K562 (cell line): ENCODE measurements around the gene PDGFC. TPM values are rescaled to one million over a fixed set of nuclear protein-coding genes. Genes with fewer than 3 reads are reported as not detected.

Experiments used
- ATAC-seq: fragments of 200-7000 bp; cut with Tn5 transposase; 3 replicates; pipeline ENCODE4 v1.9.1; 2020; ENCODE audit warnings: moderate library complexity
- BruUV-seq: library from RNA; stranded (reverse); fragments of 400-500 nt; replicated peaks from 2 replicates; lab custom pipeline; 2021; lab: Mats Ljungman, UMichigan
- CTCF ChIA-PET: fragments of 300-600 bp; formaldehyde crosslinking; extraction: SDS; loops from one replicate; lab custom pipeline; 2021; ENCODE audit warnings: low intra/inter-chr PET ratio; lab: Yijun Ruan, JAX
- POLR2A ChIA-PET: fragments of 300-600, 350-650 bp; sonication (Branson Sonifier 250); formaldehyde crosslinking; extraction: SDS; loops from one replicate; lab custom pipeline; 2021; ENCODE audit warnings: antibody characterized with exemption, inconsistent platforms; lab: Yijun Ruan, JAX
- DNase-seq, 4 experiments: peaks; one replicate each; pipeline versions ENCODE4 v3.0.0 to v3.0.0-alpha.2; 2011 to 2018; ENCODE audit warnings: low spot score in 3 of 4, mixed read lengths in 3 of 4; ENCODE audit errors: extremely low read depth in 1 of 4
- FAIRE-seq: peaks from 2 replicates; lab custom pipeline; 2011; peaks lifted over from hg19 to GRCh38; lab: Jason Lieb, UNC
- H2AFZ ChIP-seq: 2 replicates; pipeline ENCODE4 v1.6.0; 2011; ENCODE audit warnings: low read depth, low read length, control low read depth, inconsistent platforms
- H3K27ac ChIP-seq: fragments of 200-600 bp; 3 replicates; pipeline ENCODE4 v1.8.0; 2011; ENCODE audit warnings: low read depth, mild to moderate bottlenecking, control low read depth, inconsistent platforms, low read length, moderate library complexity, mixed read lengths; ENCODE audit errors: extremely low read depth
- H3K27me3 ChIP-seq, 2 experiments: fragments of 300-600 bp in 1 of 2; 2 replicates in 1 of 2; 3 replicates in 1 of 2; pipeline versions ENCODE4 v1.6.0 to v1.8.0; 2011; ENCODE audit warnings: inconsistent platforms in 2 of 2, low read length in 2 of 2, mild to moderate bottlenecking in 1 of 2, mixed read lengths in 1 of 2, moderate library complexity in 1 of 2; ENCODE audit not compliant: control insufficient read depth in 2 of 2, insufficient read depth in 2 of 2
- H3K36me3 ChIP-seq: fragments of 300-600 bp; 3 replicates; pipeline ENCODE4 v1.8.0; 2011; ENCODE audit warnings: mild to moderate bottlenecking, low read length, inconsistent platforms; ENCODE audit not compliant: control insufficient read depth, insufficient read depth
- H3K4me1 ChIP-seq, 2 experiments: fragments of 200-600 bp in 1 of 2; replicated peaks in 1 of 2; 2 replicates in 1 of 2; 3 replicates in 1 of 2; pipeline versions ENCODE4 v1.5.1 to v1.8.0; 2011; ENCODE audit warnings: inconsistent platforms in 2 of 2, low read length in 2 of 2, mild to moderate bottlenecking in 1 of 2, mixed read lengths in 1 of 2, moderate library complexity in 1 of 2; ENCODE audit not compliant: control insufficient read depth in 2 of 2, insufficient read depth in 2 of 2
- H3K4me2 ChIP-seq: 2 replicates; pipeline ENCODE4 v1.6.1; 2011; ENCODE audit warnings: low read length, control low read depth, inconsistent platforms, mixed read lengths; ENCODE audit not compliant: insufficient read depth
- H3K4me3 ChIP-seq: fragments of 200-600 bp; sonication (generic), shearing (Covaris generic); 2 replicates; pipeline ENCODE4 v1.5.1; 2016; ENCODE audit warnings: control low read depth, inconsistent platforms
- H3K79me2 ChIP-seq: fragments of 200-600 bp; 3 replicates; pipeline ENCODE4 v1.8.0; 2011; ENCODE audit warnings: low read length, inconsistent platforms; ENCODE audit not compliant: control insufficient read depth, insufficient read depth
- H3K9ac ChIP-seq, 2 experiments: 2 replicates each; pipeline versions ENCODE4 v1.6.0 to v1.6.1; 2011; ENCODE audit warnings: low read depth in 2 of 2, low read length in 2 of 2, control low read depth in 1 of 2, inconsistent platforms in 1 of 2, mild to moderate bottlenecking in 1 of 2, mixed read lengths in 1 of 2; ENCODE audit not compliant: insufficient read depth in 1 of 2
- H3K9me1 ChIP-seq: one replicate; pipeline ENCODE4 v1.6.0; 2011; ENCODE audit warnings: inconsistent platforms, mild to moderate bottlenecking, low read length, moderate library complexity; ENCODE audit not compliant: control insufficient read depth, insufficient read depth
- H3K9me3 ChIP-seq: replicated peaks from 2 replicates; pipeline ENCODE4 v1.5.1; 2011; ENCODE audit warnings: low read depth, low read length, inconsistent platforms; ENCODE audit not compliant: control insufficient read depth, insufficient read depth
- H4K20me1 ChIP-seq: replicated peaks from 2 replicates; pipeline ENCODE4 v1.6.1; 2011; ENCODE audit warnings: low read length, inconsistent platforms, mixed read lengths; ENCODE audit not compliant: control insufficient read depth, insufficient read depth
- FOXA3 ChIP-seq, 2 experiments: fragments of 450-650 bp in 1 of 2; sonication (generic) in 1 of 2; formaldehyde crosslinking; IDR thresholded peaks in 1 of 2; conservative IDR thresholded peaks in 1 of 2; 2 replicates each; pipeline versions ENCODE4 v1.4.0 to v1.8.0; 2020 to 2022; ENCODE audit warnings: mild to moderate bottlenecking in 2 of 2, missing genetic modification reagents in 1 of 2
- IFI16 ChIP-seq: fragments of 250-450 bp; sonication (Bioruptor Pico); IDR thresholded peaks from 2 replicates; pipeline ENCODE4 v2.1.2; 2022; ENCODE audit warnings: mild to moderate bottlenecking, inconsistent platforms
- KDM4B ChIP-seq, 2 experiments: fragments of 450-650 bp in 1 of 2; sonication (generic) in 1 of 2; IDR thresholded peaks; 2 replicates each; pipeline ENCODE4 v1.6.1; 2016 to 2017; ENCODE audit warnings: borderline replicate concordance in 2 of 2, antibody characterized with exemption in 1 of 2, low read depth in 1 of 2, mild to moderate bottlenecking in 1 of 2
- MCM5 ChIP-seq: fragments of 450-650 bp; IDR thresholded peaks from 2 replicates; pipeline ENCODE4 v1.6.1; 2016; ENCODE audit warnings: low read depth
- ZNF778 ChIP-seq: fragments of 450-650 bp; formaldehyde crosslinking; IDR thresholded peaks from 2 replicates; pipeline ENCODE4 v1.4.0; 2020; ENCODE audit warnings: mild to moderate bottlenecking, moderate library complexity
- WGBS: fragments of 100-300 bp; shearing (Covaris generic); methylation state at CpG from one replicate; pipeline ENCODE4 v1.1.6; 2016; ENCODE audit warnings: low coverage, mixed read lengths; ENCODE audit not compliant: insufficient coverage; ENCODE audit errors: missing lambda C conversion rate; 5-methylcytosine and 5-hydroxymethylcytosine counted together
- in situ Hi-C: fragments of 300-500 bp; cut with MboI; formaldehyde crosslinking; loops from 4 replicates; pipeline ENCODE4 v1.15.0; 2018; ENCODE audit warnings: inconsistent platforms, mixed read lengths
- intact Hi-C: fragments of 100-400 bp; cut with micrococcal nuclease; formaldehyde crosslinking; loops from 2 replicates; pipeline ENCODE4 v1.14.2; 2022
- polyA plus RNA-seq, 8 experiments: library from polyadenylated mRNA; depleted of rRNA in 4 of 8; stranded (reverse) in 5 of 8; unstranded in 3 of 8; fragments of >200 nt; fragmentation: Nextera tagmentation in 2 of 8; fragmentation: Illumina TruSeq in 1 of 8; extraction: Ambion mirVana in 2 of 8; extraction: Trizol in 1 of 8; gene quantifications; 2 replicates each; pipeline versions ENCODE4 v1.2.1 to v1.2.3, GENCODE V29; 2011 to 2014; ENCODE audit warnings: inconsistent platforms in 1 of 8, missing spikeins in 1 of 8
- total RNA-seq, 7 experiments: library from RNA; depleted of rRNA in 6 of 7; stranded (reverse); fragments of >200 nt in 6 of 7; fragmentation: Illumina TruSeq in 2 of 7; extraction: Trizol in 2 of 7; gene quantifications; 2 replicates each; pipeline versions ENCODE4 v1.2.1 to v1.2.3, GENCODE V29; 2011 to 2021; ENCODE audit warnings: low replicate concordance in 1 of 7
- TF ChIP-seq, protein P1 (sequence below): sonication (generic); IDR thresholded peaks from 2 replicates; pipeline ENCODE4 v1.6.1; 2016

Gene PDGFC
- total and polyA plus RNA-seq, 9 of the 15 experiments (the other 6 are each of a cell fraction or from before 2014, with no cell fraction given), result not detected

DNA sequence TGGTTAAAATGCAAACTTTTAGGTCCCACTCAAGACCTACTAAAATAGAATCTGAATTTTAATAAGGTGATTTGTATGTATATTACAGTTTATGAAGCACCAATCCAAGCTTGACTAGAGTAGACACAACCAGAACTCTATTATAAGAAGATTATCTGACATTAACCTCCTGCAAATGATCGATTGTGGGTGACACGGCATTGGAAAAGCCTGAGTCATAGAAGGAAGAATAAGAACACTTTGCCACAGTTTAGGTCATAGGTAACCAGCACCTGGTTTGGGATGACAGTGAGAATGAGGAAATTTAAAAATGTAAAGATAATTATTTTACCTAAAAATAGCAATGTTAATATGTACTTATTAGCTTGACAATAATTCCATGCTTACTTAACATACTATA lies 15.2 kb downstream of the PDGFC start:
- Histone ChIP-seq H2AFZ (no peak overlapping the region), H3K27me3 (no peaks in the 10 kb centered on the region), H3K4me1 (no peaks in the 10 kb centered on the region), H3K79me2 (no peaks in the 10 kb centered on the region), H3K27ac (no peak overlapping the region), H4K20me1 (no peaks in the 10 kb centered on the region), H3K9me3 (no peaks in the 10 kb centered on the region)
- BruUV-seq, result no TSS peak
- POLR2A ChIA-PET, result no interaction called here
- intact Hi-C loops, result no loop called here
- TF ChIP-seq IFI16 (CRISPR knock-in tag) (no peak), MCM5 (no peak)
- TF ChIP-seq, all 486 proteins: peak for 0
- Histone ChIP-seq H3K36me3 (no peaks in the 10 kb centered on the region), H3K9ac (no peak overlapping the region), H3K4me2 (no peak overlapping the region), H3K9me1 (no peaks in the 10 kb centered on the region), H3K4me3 (no peak overlapping the region)
- CTCF ChIA-PET, result no interaction called here
- 0% methylated on average over 2 of the region's 2 CpGs for WGBS
- FAIRE-seq (no peak), DNase-seq (no peak), ATAC-seq (no peak)
- in situ Hi-C loops, result no loop called here

DNA sequence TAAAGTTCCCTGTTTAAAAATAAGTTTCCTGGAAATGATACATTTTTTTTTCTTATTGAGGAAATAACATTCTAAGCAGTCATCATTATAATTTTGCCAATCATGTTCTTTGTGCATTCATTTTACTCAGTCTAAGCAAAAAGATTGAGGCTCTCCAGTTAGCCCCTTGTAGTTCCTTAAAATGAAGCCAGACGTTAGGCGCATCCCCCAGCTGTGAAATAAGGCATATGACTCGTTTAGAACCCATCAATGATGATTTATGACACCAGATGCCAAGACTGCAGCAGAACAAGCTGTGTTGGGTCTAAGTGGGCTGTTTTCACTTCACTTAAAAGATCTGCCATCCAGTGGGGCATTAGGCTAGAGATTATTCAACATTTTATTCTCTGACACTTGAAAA lies 17.0 kb downstream of the PDGFC start:
- H3K4me2 ChIP-seq, result no peak overlapping the region
- in situ Hi-C loops, result no loop called here
- WGBS, result 7% methylated on average over 3 of the region's 3 CpGs
- no peak overlapping the region for H3K9ac ChIP-seq
- no peaks in the 10 kb centered on the region for H3K36me3 ChIP-seq
- no peak for ATAC-seq
- intact Hi-C loops, result no loop called here
- no peak overlapping the region for H3K27ac ChIP-seq
- no TSS peak for BruUV-seq
- no peaks in the 10 kb centered on the region for H3K9me1 ChIP-seq
- no peaks in the 10 kb centered on the region for H3K27me3 ChIP-seq
- no peak for FAIRE-seq
- CTCF ChIA-PET, result no interaction called here
- no peaks in the 10 kb centered on the region for H3K79me2 ChIP-seq
- no peaks in the 10 kb centered on the region for H3K9me3 ChIP-seq
- TF ChIP-seq, protein P1, sequence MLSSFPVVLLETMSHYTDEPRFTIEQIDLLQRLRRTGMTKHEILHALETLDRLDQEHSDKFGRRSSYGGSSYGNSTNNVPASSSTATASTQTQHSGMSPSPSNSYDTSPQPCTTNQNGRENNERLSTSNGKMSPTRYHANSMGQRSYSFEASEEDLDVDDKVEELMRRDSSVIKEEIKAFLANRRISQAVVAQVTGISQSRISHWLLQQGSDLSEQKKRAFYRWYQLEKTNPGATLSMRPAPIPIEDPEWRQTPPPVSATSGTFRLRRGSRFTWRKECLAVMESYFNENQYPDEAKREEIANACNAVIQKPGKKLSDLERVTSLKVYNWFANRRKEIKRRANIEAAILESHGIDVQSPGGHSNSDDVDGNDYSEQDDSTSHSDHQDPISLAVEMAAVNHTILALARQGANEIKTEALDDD, result no peak
- TF ChIP-seq FOXA3 (CRISPR knock-in tag; conservative IDR thresholded peaks at IDR 0.05 in 1 of 2, IDR thresholded peaks at IDR 0.05 in 1 of 2) (no peak), KDM4B (IDR thresholded peaks at IDR 0.05; ENCODE audit: borderline replicate concordance in 2 of 2, low read depth in 1 of 2) (no peak), ZNF778 (CRISPR knock-in tag) (no peak)
- H3K4me3 ChIP-seq, result no peak overlapping the region
- POLR2A ChIA-PET, result no interaction called here
- no peak overlapping the region for H2AFZ ChIP-seq
- H3K4me1 ChIP-seq, result no peaks in the 10 kb centered on the region
- no peak for DNase-seq
- no peaks in the 10 kb centered on the region for H4K20me1 ChIP-seq
